ENCODE data around the gene CRYGS.

DNA sequence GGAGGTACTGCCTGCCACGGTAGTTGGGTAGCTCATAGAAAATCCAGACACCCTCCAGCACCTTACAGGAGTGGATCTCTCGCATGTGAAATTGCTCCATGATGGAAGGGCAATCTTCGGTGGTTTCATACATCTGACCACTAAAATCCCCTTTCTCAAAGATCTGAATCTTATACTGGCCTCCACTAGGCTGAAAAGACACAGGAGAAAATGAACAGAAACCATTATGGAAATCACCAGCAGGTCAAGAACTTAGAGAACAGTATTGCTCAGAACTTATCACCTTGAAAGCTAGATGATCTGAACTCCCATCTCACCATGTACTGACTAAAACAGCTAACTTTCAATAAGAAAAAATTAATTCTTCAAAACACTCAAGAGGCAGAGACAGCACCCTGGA is 5.4 kb downstream of the CRYGS start:
- TF ChIP-seq, protein P1, sequence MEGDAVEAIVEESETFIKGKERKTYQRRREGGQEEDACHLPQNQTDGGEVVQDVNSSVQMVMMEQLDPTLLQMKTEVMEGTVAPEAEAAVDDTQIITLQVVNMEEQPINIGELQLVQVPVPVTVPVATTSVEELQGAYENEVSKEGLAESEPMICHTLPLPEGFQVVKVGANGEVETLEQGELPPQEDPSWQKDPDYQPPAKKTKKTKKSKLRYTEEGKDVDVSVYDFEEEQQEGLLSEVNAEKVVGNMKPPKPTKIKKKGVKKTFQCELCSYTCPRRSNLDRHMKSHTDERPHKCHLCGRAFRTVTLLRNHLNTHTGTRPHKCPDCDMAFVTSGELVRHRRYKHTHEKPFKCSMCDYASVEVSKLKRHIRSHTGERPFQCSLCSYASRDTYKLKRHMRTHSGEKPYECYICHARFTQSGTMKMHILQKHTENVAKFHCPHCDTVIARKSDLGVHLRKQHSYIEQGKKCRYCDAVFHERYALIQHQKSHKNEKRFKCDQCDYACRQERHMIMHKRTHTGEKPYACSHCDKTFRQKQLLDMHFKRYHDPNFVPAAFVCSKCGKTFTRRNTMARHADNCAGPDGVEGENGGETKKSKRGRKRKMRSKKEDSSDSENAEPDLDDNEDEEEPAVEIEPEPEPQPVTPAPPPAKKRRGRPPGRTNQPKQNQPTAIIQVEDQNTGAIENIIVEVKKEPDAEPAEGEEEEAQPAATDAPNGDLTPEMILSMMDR (IDR thresholded peaks at IDR 0.05; ENCODE audit: low read length) = no peak
- TF ChIP-seq EZH2 (optimal IDR thresholded peaks at IDR 0.05; ENCODE audit: low read depth, low read length) = no peak
- no peak for TF ChIP-seq EZH2phosphoT487 (IDR thresholded peaks at IDR 0.05; ENCODE audit: low read length)

Data from MM.1S (cell line).